ENCODE data around the gene SIDT2.

Gene SIDT2

DNA sequence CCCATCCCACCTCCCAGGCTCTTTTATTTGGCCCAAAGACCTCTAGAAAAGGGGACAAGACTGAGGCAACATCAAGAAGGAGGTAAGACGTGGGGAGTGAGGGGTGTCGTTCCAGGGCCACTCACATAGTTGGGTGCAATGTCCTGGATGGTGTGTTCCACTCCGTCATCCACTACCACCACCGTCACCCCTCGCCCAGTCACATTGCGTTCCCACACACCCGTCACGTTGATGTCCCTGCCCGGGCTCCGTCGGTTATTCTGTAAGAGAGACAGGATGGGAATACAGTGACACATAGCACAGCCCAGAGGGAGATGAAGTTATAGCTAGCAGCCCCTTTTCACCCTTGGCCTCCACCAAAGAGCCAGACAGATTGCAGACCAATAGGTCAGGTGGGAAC is 49.5 kb downstream of the SIDT2 start:
- no peaks in the 10 kb centered on the region for H3K27me3 Mint-ChIP-seq

DNA sequence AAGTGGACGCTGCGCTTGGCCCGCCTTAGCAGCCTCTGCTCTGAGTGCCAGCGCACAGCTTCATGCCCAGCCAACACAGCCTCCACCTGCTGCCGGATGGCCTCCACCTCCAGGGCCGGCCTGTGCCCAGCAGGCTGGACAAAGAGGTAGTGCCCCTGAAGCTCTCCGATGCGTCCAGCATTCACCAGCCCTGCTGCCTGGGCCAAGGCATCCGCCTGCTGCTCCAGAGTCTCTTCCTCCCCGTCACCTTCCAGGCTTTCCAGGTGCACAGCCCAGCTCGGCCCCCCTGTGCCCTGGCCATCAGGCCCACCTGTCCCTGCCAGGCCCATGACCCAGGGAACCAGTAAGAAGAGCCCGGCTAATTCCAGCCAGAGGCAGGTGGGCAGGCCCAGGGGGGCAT is 50.9 kb downstream of the SIDT2 start:
- Mint-ChIP-seq H3K4me3 (peak overlapping the region; percentile 94), H3K36me3 (peaks cover 56% of the 10 kb centered on the region)

More for the DNA sequence above, 49.5 kb downstream of the SIDT2 start:
- Mint-ChIP-seq H3K9me3 (no peaks in the 10 kb centered on the region), H3K4me3 (peak overlapping the region; percentile 30), H3K27ac (peak overlapping the region; percentile 96), H3K4me1 (peaks cover 43% of the 10 kb centered on the region), H3K36me3 (peaks cover 67% of the 10 kb centered on the region)
- no peak for ATAC-seq

DNA sequence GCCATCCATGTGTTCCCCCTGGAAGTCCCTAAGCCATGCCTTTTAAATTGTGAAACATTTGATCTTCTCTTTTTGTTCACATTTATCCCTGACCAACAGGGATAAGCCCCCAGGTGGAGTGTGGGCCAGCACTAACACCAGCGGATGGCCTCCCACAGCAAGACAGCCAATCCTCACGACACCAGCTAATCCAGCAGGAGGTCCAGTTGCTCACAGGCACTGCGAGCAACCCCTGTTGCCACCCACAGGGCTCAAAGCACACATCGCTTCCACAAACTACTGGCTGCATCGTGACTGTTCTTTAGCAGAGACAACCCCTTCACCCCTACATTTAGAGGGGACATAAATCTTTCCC is 51.4 kb downstream of the SIDT2 start:
- Mint-ChIP-seq H3K4me1 (peaks cover 50% of the 10 kb centered on the region), H3K4me3 (peak overlapping the region; percentile 94), H3K27ac (peak overlapping the region; percentile 96), H3K9me3 (no peaks in the 10 kb centered on the region), H3K36me3 (peaks cover 51% of the 10 kb centered on the region), H3K27me3 (no peaks in the 10 kb centered on the region)
- no peak for ATAC-seq

More for the DNA sequence above, 50.9 kb downstream of the SIDT2 start:
- H3K27me3 Mint-ChIP-seq: no peaks in the 10 kb centered on the region
- no peaks in the 10 kb centered on the region for H3K9me3 Mint-ChIP-seq
- H3K27ac Mint-ChIP-seq: peak overlapping the region; percentile 96
- no peak for ATAC-seq
- H3K4me1 Mint-ChIP-seq: peaks cover 50% of the 10 kb centered on the region

DNA sequence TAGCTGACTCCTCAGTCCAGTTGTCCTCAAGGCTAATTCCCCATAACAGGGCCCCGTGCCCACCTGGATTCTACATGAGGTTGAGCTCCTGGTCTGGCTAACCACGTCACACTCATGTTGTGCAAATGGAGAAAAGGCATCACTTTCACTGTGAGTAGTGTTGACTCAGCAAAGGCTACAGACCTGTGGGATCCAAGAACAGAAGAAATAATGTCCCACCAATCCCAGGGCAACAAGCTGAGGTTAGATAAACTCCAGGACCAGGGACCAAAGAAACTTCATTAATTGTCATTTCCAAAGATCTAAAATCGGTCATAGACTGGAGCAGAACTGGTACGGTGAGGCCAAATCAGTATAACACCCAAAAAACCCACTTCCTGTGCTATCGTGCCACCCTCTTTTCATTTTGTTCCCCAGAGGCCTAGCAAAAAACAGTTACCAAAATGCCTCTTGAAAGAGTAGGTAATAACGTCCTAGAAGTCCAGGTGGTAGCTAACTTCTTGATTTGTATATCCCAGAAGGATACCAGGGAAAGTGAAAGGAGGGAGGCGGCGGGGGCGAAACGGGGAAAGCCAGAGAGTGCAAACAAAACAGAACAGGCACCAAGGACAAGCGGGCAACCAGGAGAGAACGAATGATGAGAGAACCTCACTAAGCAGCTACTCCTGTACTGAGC is 51.9 kb downstream of the SIDT2 start:
- ATAC-seq: peak; percentile 66
- Mint-ChIP-seq H3K27me3 (no peaks in the 10 kb centered on the region), H3K36me3 (peaks cover 46% of the 10 kb centered on the region), H3K27ac (peak overlapping the region; percentile 96), H3K4me3 (peak overlapping the region; percentile 94), H3K4me1 (peaks cover 50% of the 10 kb centered on the region), H3K9me3 (no peaks in the 10 kb centered on the region)

DNA sequence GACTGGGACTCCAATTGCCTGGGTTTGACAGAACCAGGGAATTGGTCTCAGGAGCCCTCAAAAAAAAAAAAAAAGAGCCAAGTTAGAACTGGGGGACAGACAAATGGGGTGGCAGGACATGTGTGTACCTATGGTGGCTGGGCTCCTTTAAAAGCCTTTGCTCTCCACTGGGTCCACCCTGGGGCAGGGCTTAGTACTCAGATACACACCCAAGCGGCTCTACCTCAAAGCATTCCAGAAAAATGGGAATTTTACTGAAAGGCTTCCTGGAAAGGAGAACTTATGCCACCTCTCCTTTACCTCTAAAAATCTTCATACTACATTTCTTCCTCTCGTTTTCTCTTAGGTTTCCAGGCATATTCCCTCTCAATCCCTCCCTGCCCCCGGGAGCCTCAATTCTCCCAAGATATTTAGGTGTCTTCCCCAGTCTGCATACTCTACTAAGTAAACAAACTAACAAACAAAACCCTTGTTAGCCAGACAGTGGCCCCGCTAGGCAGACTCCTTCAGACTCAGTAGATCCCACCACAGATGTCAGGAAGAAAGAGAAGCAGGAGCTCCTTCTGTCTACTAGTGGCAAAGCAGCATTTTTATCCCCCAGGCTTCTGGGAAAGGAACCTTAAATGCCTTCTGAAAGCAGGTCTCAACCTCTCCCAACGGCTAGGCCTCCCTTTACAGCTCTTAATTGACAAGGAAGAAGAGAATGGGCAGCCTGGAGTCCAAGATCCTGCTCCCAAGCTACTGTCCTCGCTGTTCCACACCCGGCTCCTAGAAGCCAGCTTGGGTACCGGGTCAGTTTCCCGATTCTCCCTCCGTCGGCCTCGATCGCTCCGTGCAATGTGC is 52.7 kb downstream of the SIDT2 start:
- H3K4me1 Mint-ChIP-seq: peaks cover 50% of the 10 kb centered on the region
- H3K27me3 Mint-ChIP-seq: no peaks in the 10 kb centered on the region
- ATAC-seq: peak; percentile 3
- H3K36me3 Mint-ChIP-seq: peaks cover 40% of the 10 kb centered on the region
- H3K4me3 Mint-ChIP-seq: peak overlapping the region; percentile 94
- peak overlapping the region; percentile 96 for H3K27ac Mint-ChIP-seq
- no peaks in the 10 kb centered on the region for H3K9me3 Mint-ChIP-seq

DNA sequence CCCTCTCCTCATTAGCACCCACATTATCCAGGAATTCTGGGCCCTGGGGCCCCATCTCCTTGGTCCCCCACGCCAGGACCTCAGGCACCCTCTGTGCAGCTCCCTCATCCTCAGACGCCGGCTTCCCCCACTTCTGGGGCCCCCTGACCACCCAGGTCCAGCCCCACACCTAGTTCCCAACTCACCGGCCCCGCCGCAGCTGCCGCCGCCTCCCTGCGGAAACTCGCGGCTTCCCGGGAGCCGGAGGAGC is 53.2 kb downstream of the SIDT2 start, which contains the start of gene PCSK7:
PCSK7 (minus strand) TSS at position 232 of the 250 bp plus-strand sequence. CDS start 2,229 bp downstream, outside the sequence.
- H3K4me1 Mint-ChIP-seq: peaks cover 45% of the 10 kb centered on the region
- peak within 1 kb of the TSS; percentile 96 for H3K27ac Mint-ChIP-seq
- no peaks in the 10 kb centered on the region for H3K9me3 Mint-ChIP-seq
- peaks cover 34% of the 10 kb centered on the region for H3K36me3 Mint-ChIP-seq
- H3K27me3 Mint-ChIP-seq: no peaks in the 10 kb centered on the region
- ATAC-seq: no peak
- peak within 1 kb of the TSS; percentile 94 for H3K4me3 Mint-ChIP-seq

DNA sequence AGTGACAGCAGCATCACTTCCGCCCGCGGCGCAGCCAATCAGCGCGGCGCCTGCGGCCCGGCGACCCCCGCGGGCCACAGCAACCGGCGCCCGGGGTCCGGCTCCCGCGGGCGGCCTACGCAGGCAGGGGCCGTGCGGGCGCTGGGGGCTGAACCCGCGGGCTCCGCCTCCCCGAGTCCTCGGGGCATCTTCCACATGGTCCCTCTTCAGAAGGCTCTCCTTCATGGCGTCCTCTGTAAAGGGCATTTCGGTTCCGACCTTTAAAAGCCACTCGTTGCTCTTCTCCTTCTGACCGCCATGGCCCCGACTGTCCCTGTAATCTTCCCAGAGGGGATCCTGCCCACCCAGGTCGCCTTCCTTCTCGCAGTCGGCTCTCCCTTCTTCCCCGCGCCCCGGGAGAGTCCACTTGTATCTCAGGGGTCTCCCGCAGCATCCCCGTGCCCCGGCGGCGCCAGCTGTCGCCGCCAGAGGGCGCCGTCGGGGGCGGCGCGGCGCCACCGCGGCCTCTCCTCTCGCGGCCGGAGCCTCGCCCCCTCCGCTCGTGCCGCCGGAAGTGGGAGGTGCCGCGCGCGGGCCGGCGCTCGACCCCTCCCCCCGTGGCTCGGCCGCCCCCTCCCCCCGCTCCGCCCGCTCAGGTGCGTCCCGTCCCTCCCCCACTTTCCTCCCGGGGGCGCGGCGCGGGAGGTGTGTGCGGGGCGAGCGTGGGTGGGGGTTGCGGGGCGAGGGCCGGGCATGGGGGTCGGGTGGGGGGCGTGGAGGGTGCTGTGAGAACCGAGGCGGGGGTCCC is 53.7 kb downstream of the SIDT2 start, which contains the start of gene RNF214:
RNF214 (plus strand) TSS at position 580 of the 787 bp plus-strand sequence. CDS start 1,602 bp downstream, outside the sequence.
- peak within 1 kb of the TSS; percentile 94 for H3K4me3 Mint-ChIP-seq
- H3K27me3 Mint-ChIP-seq: no peaks in the 10 kb centered on the region
- ATAC-seq: peak; percentile 85
- H3K27ac Mint-ChIP-seq: peak within 1 kb of the TSS; percentile 96
- H3K9me3 Mint-ChIP-seq: no peaks in the 10 kb centered on the region
- H3K4me1 Mint-ChIP-seq: peaks cover 40% of the 10 kb centered on the region
- peaks cover 29% of the 10 kb centered on the region for H3K36me3 Mint-ChIP-seq

DNA sequence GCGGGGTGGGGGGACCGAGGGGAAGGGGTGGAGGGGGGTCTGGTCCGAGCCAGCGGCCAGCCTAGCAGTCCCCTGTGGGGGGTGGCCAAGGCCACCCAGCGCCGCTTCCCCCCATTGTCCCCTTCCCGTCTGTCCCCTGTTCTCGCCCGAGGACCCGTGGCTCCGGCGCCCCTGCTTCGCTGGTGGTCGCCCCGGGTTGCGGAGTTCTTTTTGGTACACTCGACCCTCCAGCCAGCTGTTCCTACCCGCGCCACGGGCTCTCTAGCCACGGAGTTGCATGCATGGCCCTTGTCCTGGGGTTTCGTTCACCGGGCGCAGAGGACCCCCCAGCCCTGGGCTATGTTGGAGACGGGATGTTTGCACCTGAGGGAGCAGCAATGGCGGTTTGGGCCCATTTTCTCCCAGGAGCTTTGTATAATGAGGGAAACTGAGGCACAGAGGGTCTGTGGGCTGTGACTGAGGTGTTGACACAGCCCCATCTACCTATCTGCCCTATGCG is 54.4 kb downstream of the SIDT2 start:
- Mint-ChIP-seq H3K36me3 (peaks cover 25% of the 10 kb centered on the region), H3K4me1 (peaks cover 40% of the 10 kb centered on the region), H3K27me3 (no peaks in the 10 kb centered on the region), H3K9me3 (no peaks in the 10 kb centered on the region), H3K27ac (peak overlapping the region; percentile 96), H3K4me3 (peak overlapping the region; percentile 93)
- ATAC-seq: peak; percentile 45

DNA sequence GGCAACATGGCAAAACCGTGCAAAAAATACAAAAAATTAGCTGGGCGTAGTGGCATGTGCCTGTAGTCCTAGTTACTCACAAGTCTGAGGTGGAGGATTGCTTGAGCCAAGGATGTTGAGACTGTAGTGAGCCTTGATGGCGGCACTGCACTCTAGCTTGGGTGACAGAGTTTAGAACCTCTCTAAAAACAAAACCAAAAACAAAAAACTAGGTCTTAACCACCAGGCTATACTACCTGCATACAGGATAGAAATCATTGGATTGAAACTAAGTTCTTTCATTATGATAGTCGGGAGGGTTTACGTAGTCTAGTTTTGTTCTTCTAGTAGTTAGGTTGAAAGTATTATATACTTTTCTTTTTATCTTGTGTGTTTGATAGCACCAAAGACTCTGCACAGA is 59.7 kb downstream of the SIDT2 start:
- Mint-ChIP-seq H3K27ac (no peak overlapping the region), H3K4me3 (no peak overlapping the region), H3K27me3 (no peaks in the 10 kb centered on the region), H3K36me3 (peaks cover 16% of the 10 kb centered on the region), H3K4me1 (peaks cover 6% of the 10 kb centered on the region), H3K9me3 (no peaks in the 10 kb centered on the region)
- no peak for ATAC-seq

DNA sequence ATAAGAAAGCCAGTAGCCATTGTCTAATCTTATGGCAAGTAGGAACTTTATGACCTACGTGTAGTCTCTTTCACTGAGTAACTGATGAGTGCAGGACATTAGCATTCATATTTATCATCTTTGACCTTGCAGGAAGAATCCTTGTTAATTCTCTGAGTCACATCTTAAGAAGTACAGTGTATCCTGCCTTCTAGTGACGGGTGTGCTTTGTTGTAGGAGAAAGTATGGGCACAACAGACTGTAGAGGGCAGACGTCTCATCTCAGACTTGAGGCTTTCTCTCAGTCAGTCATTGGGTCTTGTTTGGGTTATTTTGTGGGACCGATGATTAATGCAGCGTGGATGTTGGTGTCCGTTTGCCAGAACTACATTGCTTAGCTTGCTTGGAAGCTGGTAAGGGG is 60.8 kb downstream of the SIDT2 start:
- Mint-ChIP-seq H3K36me3 (peaks cover 20% of the 10 kb centered on the region), H3K27me3 (no peaks in the 10 kb centered on the region), H3K4me3 (no peak overlapping the region), H3K4me1 (no peaks in the 10 kb centered on the region), H3K9me3 (no peaks in the 10 kb centered on the region), H3K27ac (no peak overlapping the region)
- ATAC-seq: no peak

Data from stimulated activated memory B cell treated with anti-CD40 and anti-IgM and Interleukin-4, amounts not matched to agents 10 μg/mL and 1 μg/mL and 100 μg/mL, for 72 hours (primary cell).